ENCODE results near the gene CNTN5. TPM values are rescaled to one million over a fixed set of nuclear protein-coding genes. Genes with fewer than 3 reads are reported as not detected.

Gene CNTN5
- not detected in 2 replicates for total RNA-seq

DNA sequence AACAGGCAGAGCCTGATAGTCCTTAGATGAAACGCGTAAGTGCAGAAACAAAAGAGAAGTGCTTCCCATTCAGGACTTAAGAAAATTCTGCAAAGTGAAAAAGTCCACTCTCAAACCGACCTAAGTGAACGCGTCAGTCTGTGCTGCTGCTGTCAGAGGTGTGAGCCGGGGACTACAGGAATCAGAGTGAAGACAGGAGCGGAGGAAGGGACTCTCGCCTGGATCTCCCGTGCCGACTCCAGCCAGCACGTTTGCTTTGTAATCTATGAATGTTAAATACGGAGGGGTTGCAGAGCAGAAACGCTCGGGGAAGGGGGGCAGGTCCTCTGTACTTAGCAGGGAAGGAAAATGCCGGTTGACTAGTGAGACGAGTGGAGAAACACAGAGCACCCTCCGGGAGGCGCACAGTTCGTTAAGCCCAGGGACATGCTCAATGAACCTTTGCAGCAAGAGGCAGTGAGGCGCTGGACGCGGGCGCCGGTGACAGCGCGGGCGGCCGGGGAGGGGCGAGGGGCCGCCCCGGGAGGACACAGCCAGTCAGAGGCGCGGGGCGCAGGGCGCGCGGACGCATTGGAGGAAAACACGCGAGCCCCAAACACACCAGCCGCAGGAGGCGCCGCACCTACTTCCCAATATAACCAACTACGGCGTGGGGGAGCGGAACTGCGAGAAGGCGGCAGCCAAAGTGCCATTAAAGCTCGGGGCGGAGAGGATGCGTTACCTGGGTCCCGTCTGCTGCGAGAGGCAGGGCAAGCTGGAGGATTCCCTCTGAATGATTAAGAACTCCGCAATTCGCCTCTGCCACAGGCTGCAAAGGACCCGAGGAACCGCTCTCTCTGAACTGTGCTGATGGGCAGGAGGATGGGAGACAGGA is at the start of gene CNTN5:
Gene CNTN5, plus strand, starts transcription at position 598 of the 874 bp plus-strand sequence.

